HepG2 (cell line): Measurements from ENCODE around the gene ADGRL3. TPM values are rescaled to one million over a fixed set of nuclear protein-coding genes. Genes with fewer than 3 reads are reported as not detected.

Experiments
- ATAC-seq: fragments of 200-7000 bp; cut with Tn5 transposase; 3 replicates; pipeline ENCODE4 v1.9.1; 2020; ENCODE audit warnings: mild to moderate bottlenecking, moderate library complexity
- BruUV-seq: library from RNA; stranded (reverse); fragments of 400-500 nt; replicated peaks from 2 replicates; lab custom pipeline; 2021; lab: Mats Ljungman, UMichigan
- CTCF ChIA-PET: fragments of 300-600 bp; formaldehyde crosslinking; extraction: SDS; loops from one replicate; lab custom pipeline; 2021; ENCODE audit warnings: low total read pairs, inconsistent platforms, low intra/inter-chr PET ratio; lab: Yijun Ruan, JAX
- POLR2A ChIA-PET: fragments of 350-600 bp; sonication (Branson Sonifier 250); formaldehyde crosslinking; loops from one replicate; lab custom pipeline; 2020; ENCODE audit warnings: antibody characterized with exemption, inconsistent platforms; lab: Yijun Ruan, JAX
- DNase-seq: peaks from one replicate; pipeline ENCODE4 v3.0.0-alpha.2; 2015; ENCODE audit warnings: low spot score
- FAIRE-seq: peaks from 3 replicates; lab custom pipeline; 2011; peaks lifted over from hg19 to GRCh38; lab: Jason Lieb, UNC
- H2AFZ ChIP-seq: one replicate; pipeline ENCODE4 v1.6.1; 2011; ENCODE audit warnings: low read length, inconsistent platforms
- H3K27ac ChIP-seq: fragments of 300-600 bp; 3 replicates; pipeline ENCODE4 v1.8.0; 2011; ENCODE audit warnings: mixed run types, mild to moderate bottlenecking, mixed read lengths, low read length, inconsistent platforms; ENCODE audit not compliant: insufficient read depth; ENCODE audit errors: extremely low read length
- H3K27me3 ChIP-seq, 2 experiments: fragments of 200-600 bp in 1 of 2; 2 replicates in 1 of 2; 3 replicates in 1 of 2; pipeline versions ENCODE4 v1.6.0 to v1.8.0; 2011; ENCODE audit warnings: low read length in 2 of 2, mild to moderate bottlenecking in 2 of 2, moderate library complexity in 2 of 2, inconsistent platforms in 1 of 2; ENCODE audit not compliant: insufficient read depth in 2 of 2, control insufficient read depth in 1 of 2
- H3K36me3 ChIP-seq, 2 experiments: fragments of 200-600 bp in 1 of 2; replicated peaks in 1 of 2; 2 replicates in 1 of 2; 3 replicates in 1 of 2; pipeline versions ENCODE4 v1.5.1 to v1.8.0; 2011; ENCODE audit warnings: low read length in 2 of 2, inconsistent platforms in 1 of 2; ENCODE audit not compliant: insufficient read depth in 2 of 2, control insufficient read depth in 1 of 2
- H3K4me1 ChIP-seq: 2 replicates; pipeline ENCODE4 v1.5.1; 2012; ENCODE audit warnings: low read length, inconsistent platforms; ENCODE audit not compliant: insufficient read depth
- H3K4me2 ChIP-seq: 2 replicates; pipeline ENCODE4 v1.6.0; 2011; ENCODE audit warnings: low read depth, low read length, inconsistent platforms
- H3K4me3 ChIP-seq, 3 experiments: fragments of 200-600 bp in 1 of 3; sonication (generic), shearing (Covaris generic) in 1 of 3; replicated peaks in 1 of 3; 2 replicates each; pipeline ENCODE4 v1.5.1; 2011 to 2016; ENCODE audit warnings: low read length in 3 of 3, inconsistent platforms in 2 of 3, low read depth in 2 of 3, mild to moderate bottlenecking in 2 of 3, control low read depth in 1 of 3, mixed read lengths in 1 of 3; ENCODE audit not compliant: insufficient read depth in 1 of 3
- H3K79me2 ChIP-seq: one replicate; pipeline ENCODE4 v1.6.1; 2011; ENCODE audit warnings: low read length, inconsistent platforms; ENCODE audit not compliant: insufficient read depth
- H3K9ac ChIP-seq: 2 replicates; pipeline ENCODE4 v1.6.0; 2011; ENCODE audit warnings: mild to moderate bottlenecking, low read depth, low read length, inconsistent platforms; ENCODE audit not compliant: insufficient read depth
- H3K9me3 ChIP-seq: 2 replicates; pipeline ENCODE4 v1.5.1; 2012; ENCODE audit warnings: mild to moderate bottlenecking, low read length
- H4K20me1 ChIP-seq: 2 replicates; pipeline ENCODE4 v1.6.0; 2011; ENCODE audit warnings: inconsistent platforms, mild to moderate bottlenecking, low read length, moderate library complexity; ENCODE audit not compliant: insufficient read depth
- ATF7 ChIP-seq, 2 experiments: fragments of 450-650 bp in 1 of 2; sonication (generic) in 1 of 2; formaldehyde crosslinking in 1 of 2; IDR thresholded peaks; 2 replicates each; pipeline versions ENCODE4 v1.4.0 to v1.6.1; 2016 to 2020; ENCODE audit warnings: antibody characterized with exemption in 1 of 2, mild to moderate bottlenecking in 1 of 2, missing genetic modification reagents in 1 of 2
- E2F2 ChIP-seq: sonication (generic); formaldehyde crosslinking; IDR thresholded peaks from 2 replicates; pipeline ENCODE4 v1.4.0; 2020; ENCODE audit warnings: missing genetic modification reagents, borderline replicate concordance
- MAFF ChIP-seq: IDR thresholded peaks from 2 replicates; pipeline ENCODE4 v1.6.1; 2011; ENCODE audit warnings: low read depth, low read length, improper control_type of control experiment
- MAFK ChIP-seq, 2 experiments: IDR thresholded peaks in 1 of 2; conservative IDR thresholded peaks in 1 of 2; 2 replicates each; pipeline ENCODE4 v1.6.1; 2011; ENCODE audit warnings: improper control_type of control experiment in 2 of 2, low read length in 2 of 2
- PRDM10 ChIP-seq: sonication (generic); formaldehyde crosslinking; IDR thresholded peaks from 2 replicates; pipeline ENCODE4 v1.4.0; 2020; ENCODE audit warnings: low read depth, missing genetic modification reagents
- PRMT3 ChIP-seq: sonication (generic); formaldehyde crosslinking; IDR thresholded peaks from 2 replicates; pipeline ENCODE4 v1.8.1; 2022; ENCODE audit warnings: low read depth, mild to moderate bottlenecking, moderate library complexity, missing genetic modification reagents, borderline replicate concordance
- SOX5 ChIP-seq: IDR thresholded peaks from 2 replicates; pipeline ENCODE4 v1.6.1; 2016; ENCODE audit warnings: borderline replicate concordance
- TRIM24 ChIP-seq: sonication (generic); formaldehyde crosslinking; IDR thresholded peaks from 2 replicates; pipeline ENCODE4 v1.8.0; 2022; ENCODE audit warnings: mild to moderate bottlenecking, missing genetic modification reagents
- ZC3H13 ChIP-seq: sonication (generic); formaldehyde crosslinking; IDR thresholded peaks from 2 replicates; pipeline ENCODE4 v1.8.1; 2023; ENCODE audit warnings: mild to moderate bottlenecking, missing genetic modification reagents, moderate library complexity
- ZEB1 ChIP-seq: IDR thresholded peaks from 2 replicates; pipeline ENCODE4 v1.6.1; 2012; ENCODE audit warnings: mild to moderate bottlenecking, low read depth, inconsistent platforms; ENCODE audit not compliant: insufficient replicate concordance
- ZNF234 ChIP-seq: sonication (generic); formaldehyde crosslinking; conservative IDR thresholded peaks from 2 replicates; pipeline ENCODE4 v1.5.1; 2020; ENCODE audit warnings: mild to moderate bottlenecking, missing genetic modification reagents
- ZNF605 ChIP-seq: sonication (generic); formaldehyde crosslinking; IDR thresholded peaks from 2 replicates; pipeline ENCODE4 v1.8.0; 2022; ENCODE audit warnings: mild to moderate bottlenecking, missing genetic modification reagents
- ZNF740 ChIP-seq: sonication (generic); formaldehyde crosslinking; IDR thresholded peaks from 2 replicates; pipeline ENCODE4 v1.4.0; 2020; ENCODE audit warnings: missing genetic modification reagents
- ZSCAN20 ChIP-seq: sonication (generic); formaldehyde crosslinking; IDR thresholded peaks from 2 replicates; pipeline ENCODE4 v1.4.0; 2020; ENCODE audit warnings: missing genetic modification reagents, mild to moderate bottlenecking, borderline replicate concordance
- WGBS: methylation state at CpG from one replicate; pipeline ENCODE4 v1.1.6; 2017; ENCODE audit warnings: low lambda C conversion rate; 5-methylcytosine and 5-hydroxymethylcytosine counted together
- in situ Hi-C: cut with HindIII; loops from 2 replicates; pipeline ENCODE4 v1.10.0; 2017; ENCODE audit warnings: low pct_unique_long_range_greater_than_20kb; ENCODE audit not compliant: extremely low pct_ligation_motif_present
- intact Hi-C: fragments of 100-400 bp; cut with micrococcal nuclease; formaldehyde crosslinking; loops from one replicate; pipeline ENCODE4 v1.10.0; 2022; ENCODE audit not compliant: unreplicated experiment
- polyA plus RNA-seq, 8 experiments: library from polyadenylated mRNA; depleted of rRNA in 3 of 8; stranded (reverse) in 7 of 8; unstranded in 1 of 8; fragments of >200 nt; fragmentation: Illumina TruSeq in 4 of 8; extraction: Trizol in 4 of 8; gene quantifications; 2 replicates each; pipeline versions ENCODE4 v1.2.1 to v1.2.3, GENCODE V29; 2011 to 2016; ENCODE audit warnings: low read depth in 4 of 8, missing spikeins in 1 of 8, mixed read lengths in 1 of 8; ENCODE audit not compliant: insufficient read depth in 1 of 8
- total RNA-seq, 5 experiments: library from RNA; depleted of rRNA; stranded (reverse); fragments of >200 nt; fragmentation: Illumina TruSeq; extraction: Trizol; gene quantifications; 2 replicates each; pipeline ENCODE4 v1.2.3, GENCODE V29; 2016; ENCODE audit warnings: low read depth in 1 of 5

The ADGRL3 gene
- total and polyA plus RNA-seq, 2 of the 13 experiments (the other 11 are each of a cell fraction or from before 2014, with no cell fraction given), result 0.04 to 0.05 TPM

- no peak overlapping the region for H3K9ac ChIP-seq
- no peak overlapping the region for H3K27ac ChIP-seq
- ChIA-PET POLR2A (no interaction called here), CTCF (no interaction called here)
- H3K27me3 ChIP-seq, result 0 out of 5 replicates have a peak, but pooled peaks cover 0 to 3% of the 10 kb centered on the region in 2 experiments
- H2AFZ ChIP-seq, result no peak overlapping the region
- in situ Hi-C loops, result no loop called here
- no peaks in the 10 kb centered on the region for H3K9me3 ChIP-seq
- intact Hi-C loops, result no loop called here
- H3K79me2 ChIP-seq, result no peaks in the 10 kb centered on the region
- TF ChIP-seq MAFF (peak; percentile 71), TRIM24 (CRISPR knock-in tag) (no peak), MAFK (conservative IDR thresholded peaks at IDR 0.05 in 1 of 2, IDR thresholded peaks at IDR 0.05 in 1 of 2; ENCODE audit: low read length in 2 of 2) (peak; percentile 54 to 85; a peak in 2 of 4 replicates), ZNF740 (CRISPR knock-in tag) (no peak), PRMT3 (CRISPR knock-in tag) (no peak), ZC3H13 (CRISPR knock-in tag) (no peak)
- H3K4me1 ChIP-seq, result no peaks in the 10 kb centered on the region
- ATAC-seq (no peak), FAIRE-seq (no peak), DNase-seq (no peak)
- BruUV-seq, result no TSS peak
- no peak overlapping the region for H3K4me3 ChIP-seq
- H4K20me1 ChIP-seq, result no peaks in the 10 kb centered on the region
- H3K4me2 ChIP-seq, result no peak overlapping the region
- no peaks in the 10 kb centered on the region for H3K36me3 ChIP-seq
Measured at GRCh38 chr4:61918507-61918906, 718.4 kb downstream of the ADGRL3 start.

- Histone ChIP-seq H3K4me3 (no peak overlapping the region), H3K4me1 (no peaks in the 10 kb centered on the region), H3K27me3 (0 out of 5 replicates have a peak, but pooled peaks cover 0 to 3% of the 10 kb centered on the region in 2 experiments), H3K79me2 (no peaks in the 10 kb centered on the region), H3K9me3 (no peaks in the 10 kb centered on the region), H3K27ac (no peak overlapping the region), H3K4me2 (no peak overlapping the region), H2AFZ (no peak overlapping the region), H3K9ac (no peak overlapping the region), H4K20me1 (no peaks in the 10 kb centered on the region), H3K36me3 (no peaks in the 10 kb centered on the region)
- ATAC-seq (no peak), FAIRE-seq (no peak), DNase-seq (no peak)
- in situ Hi-C loops (no loop called here), intact Hi-C loops (no loop called here)
- 0% methylated on average over 2 of the region's 2 CpGs for WGBS
- ChIA-PET POLR2A (no interaction called here), CTCF (no interaction called here)
- no TSS peak for BruUV-seq
- TF ChIP-seq PRDM10, result no peak
- no peak for TF ChIP-seq ZNF605 (CRISPR knock-in tag)
- no peak for TF ChIP-seq E2F2 (CRISPR knock-in tag)
- TF ChIP-seq ZNF234 (CRISPR knock-in tag), result no peak
- TF ChIP-seq SOX5 (CRISPR knock-in tag), result no peak
- no peak for TF ChIP-seq ATF7 (IDR thresholded peaks at IDR 0.05)
- no peak for TF ChIP-seq ATF7 (CRISPR knock-in tag; IDR thresholded peaks at IDR 0.05)
- no peak for TF ChIP-seq ZSCAN20
- no peak for TF ChIP-seq ZEB1
Measured at GRCh38 chr4:61918987-61919386, 718.9 kb downstream of the ADGRL3 start.
